Inflammatory macrophage (primary cell): ENCODE data around the gene BBS9.
A peak's percentile ranks its signal among the peaks of the same experiment; 100 is the strongest.

Experiments used
- DNase-seq, 2 donors: peaks; one replicate each; pipeline ENCODE4 v3.0.0-alpha.2; 2020 to 2022

Gene BBS9

DNA sequence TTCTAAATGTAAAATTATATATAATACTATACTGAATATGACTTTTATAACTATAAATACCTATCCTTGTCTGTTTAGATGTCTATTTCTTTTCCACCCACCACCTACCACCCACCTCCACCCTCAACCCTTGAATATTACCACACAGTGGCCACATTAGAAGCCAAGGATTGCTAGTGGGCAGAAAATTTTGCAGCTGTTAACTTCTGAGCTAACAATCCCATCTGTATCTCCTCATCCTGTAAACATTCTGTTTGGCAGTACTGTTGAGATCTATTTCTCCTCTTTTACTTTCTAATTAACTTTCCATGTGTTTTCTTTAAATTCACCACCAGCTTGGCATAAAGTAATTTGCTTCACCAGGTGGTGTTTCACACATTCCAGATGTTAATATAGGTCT lies 494.9 kb downstream of the BBS9 start:
- DNase-seq: no peak

DNA sequence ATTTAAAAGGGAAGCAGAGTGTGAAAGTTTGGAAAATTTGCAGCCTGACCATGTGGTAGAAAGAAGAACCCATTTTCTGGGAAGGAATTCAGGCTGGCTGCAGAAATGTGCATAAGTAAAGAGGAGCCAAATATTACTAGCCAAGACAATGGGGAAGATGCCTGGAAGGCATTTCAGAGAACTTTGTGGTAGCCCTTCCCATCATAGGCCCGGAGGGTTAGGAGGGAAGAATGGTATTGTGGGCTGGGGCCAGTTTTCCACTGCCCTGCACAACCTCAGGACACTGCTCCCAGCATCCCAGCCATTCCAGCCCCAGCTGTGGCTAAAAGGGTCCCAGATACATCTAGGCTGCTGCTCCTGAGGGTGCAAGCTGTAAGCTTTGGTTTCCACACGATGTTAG lies 497.5 kb downstream of the BBS9 start:
- DNase-seq: no peak

DNA sequence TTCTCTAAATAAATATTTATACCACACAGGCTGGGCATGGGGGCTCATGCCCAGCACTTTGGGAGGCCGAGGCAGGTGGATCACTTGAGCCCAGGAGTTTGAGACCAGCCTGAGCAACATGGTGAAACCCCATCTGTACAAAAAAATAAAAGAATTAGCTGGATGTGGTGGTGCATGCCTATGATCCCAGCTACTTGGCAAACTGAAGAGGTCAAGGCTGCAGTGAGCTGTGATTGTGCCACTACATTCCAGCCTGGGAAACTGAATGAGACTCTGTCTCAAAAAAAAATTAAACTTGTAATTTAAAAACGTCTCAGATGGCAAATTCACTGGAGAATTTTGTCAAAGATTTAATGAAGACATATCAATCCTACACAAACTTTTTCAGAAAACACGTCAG lies 498.4 kb downstream of the BBS9 start:
- no peak for DNase-seq

GRCh38 chr7:33628894-33629293 lies 499.5 kb downstream of the BBS9 start:
- no peak for DNase-seq

DNA sequence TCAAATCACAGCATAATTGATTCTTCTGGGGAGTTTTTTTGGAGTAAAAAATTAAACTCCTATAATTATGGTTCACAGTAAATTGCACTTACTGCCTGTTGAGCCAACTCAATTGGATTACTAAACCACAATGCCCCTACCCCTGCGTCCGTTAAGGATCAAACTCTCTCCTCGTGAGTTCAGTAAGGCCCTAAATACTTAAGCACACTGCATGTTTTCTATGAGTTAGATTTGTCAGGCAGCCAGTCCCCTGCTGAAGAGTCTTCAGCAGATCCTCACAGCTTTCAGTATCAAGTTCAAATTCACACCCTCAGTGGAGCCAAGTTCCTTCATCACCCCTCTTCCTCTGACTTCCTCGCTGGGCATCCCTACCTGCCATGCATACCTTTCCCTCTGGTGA lies 501.0 kb downstream of the BBS9 start:
- DNase-seq: no peak

- DNase-seq: no peak
Measured at GRCh38 chr7:33632322-33632721, 503.0 kb downstream of the BBS9 start.

DNA sequence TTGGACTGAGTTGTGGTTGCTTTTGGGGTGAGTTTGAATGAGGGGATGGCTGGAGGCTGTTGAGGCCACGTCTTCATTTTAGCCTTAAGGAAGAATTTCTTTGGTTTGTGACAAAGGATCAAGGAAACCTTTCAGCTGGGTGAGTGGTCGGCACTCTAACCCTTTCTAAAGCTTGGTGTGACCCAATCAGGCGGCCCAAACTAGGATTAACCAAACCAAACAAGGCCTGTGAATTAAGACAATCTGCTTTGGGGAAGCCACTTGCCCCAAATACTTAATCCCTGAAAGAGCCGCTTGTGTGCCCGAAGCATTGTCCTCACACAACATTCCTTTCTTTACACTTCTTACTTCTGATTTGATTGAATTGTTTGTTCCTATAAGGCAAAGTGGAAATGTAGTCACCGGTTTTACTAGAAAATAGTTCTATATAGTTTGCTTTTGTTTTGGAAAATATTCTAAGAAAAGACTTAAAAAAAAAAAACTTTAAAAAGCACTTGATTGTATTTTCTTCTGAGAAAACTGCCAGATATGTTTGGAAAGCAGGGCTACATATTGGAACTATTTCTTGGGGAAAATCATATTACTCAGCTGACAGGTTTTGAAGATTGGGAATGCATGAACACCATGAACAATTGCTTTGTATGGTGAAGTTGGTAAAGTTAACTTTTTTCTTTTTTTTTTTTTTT lies 503.6 kb downstream of the BBS9 start:
- DNase-seq: no peak

- no peak for DNase-seq
Measured at GRCh38 chr7:33634606-33635005, 505.2 kb downstream of the BBS9 start.

DNA sequence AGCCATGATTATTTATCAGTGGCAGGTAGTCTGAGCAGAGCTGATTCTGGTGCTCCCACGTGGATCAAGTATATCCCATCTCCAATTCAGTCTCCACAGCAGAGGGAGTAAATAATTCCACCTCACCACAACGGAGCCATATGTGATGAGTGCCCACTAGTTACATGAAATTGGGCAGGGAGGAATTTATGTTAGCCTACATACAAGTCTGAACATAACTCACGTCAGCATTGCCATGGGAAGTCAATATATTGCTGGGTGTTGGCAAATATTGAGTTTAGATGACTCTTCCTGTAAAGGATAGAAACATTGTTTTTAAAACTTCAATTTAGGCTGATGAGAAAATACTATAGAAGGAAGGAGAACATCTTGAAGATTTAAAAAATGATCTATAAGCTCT lies 507.0 kb downstream of the BBS9 start:
- no peak for DNase-seq

GRCh38 chr7:33639552-33640197 lies 510.3 kb downstream of the BBS9 start:
- DNase-seq: peak; percentile 9 to 23

DNA sequence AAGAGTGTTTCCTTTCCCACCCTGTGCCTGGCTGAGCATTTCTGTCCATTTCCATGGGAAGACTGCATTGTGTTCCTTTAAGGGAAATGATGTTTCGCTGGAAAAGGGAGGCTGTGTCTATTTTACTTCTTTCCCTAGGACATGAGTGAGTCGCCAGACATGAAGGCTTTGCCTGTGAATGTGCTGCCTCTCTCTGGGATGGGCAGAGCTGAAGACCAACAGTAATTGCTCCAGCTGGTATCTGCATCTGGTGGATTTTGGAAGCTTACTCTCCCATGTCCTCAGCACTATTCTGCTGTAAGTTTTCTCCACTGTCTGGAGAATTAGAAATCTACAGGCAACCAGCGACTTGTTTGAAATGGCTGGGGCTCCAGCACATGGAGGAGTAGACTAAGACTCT lies 511.4 kb downstream of the BBS9 start:
- DNase-seq: no peak

DNA sequence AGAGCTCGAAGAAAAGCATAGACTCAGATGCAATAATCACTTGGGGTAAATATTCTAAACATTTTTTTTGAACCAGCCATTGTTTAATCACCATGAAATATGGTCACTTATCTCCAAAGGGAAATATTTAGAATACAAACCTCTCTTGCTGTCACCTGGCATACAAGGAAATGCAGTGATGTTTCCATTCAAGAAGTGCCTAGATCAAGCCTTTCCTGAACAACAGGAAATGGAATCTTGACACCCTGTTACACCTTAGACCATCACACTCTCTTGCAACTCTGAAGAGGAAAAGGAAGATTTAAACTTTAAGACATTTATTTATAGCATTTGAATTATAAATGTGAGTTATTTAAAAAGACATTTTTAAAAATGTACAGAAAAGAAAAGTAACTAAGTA lies 512.9 kb downstream of the BBS9 start:
- no peak for DNase-seq

- no peak for DNase-seq
Measured at GRCh38 chr7:33643530-33643929, 514.2 kb downstream of the BBS9 start.

GRCh38 chr7:33644489-33644888 lies 515.1 kb downstream of the BBS9 start:
- DNase-seq: no peak

- DNase-seq: no peak
Measured at GRCh38 chr7:33645104-33645503, 515.7 kb downstream of the BBS9 start.

DNA sequence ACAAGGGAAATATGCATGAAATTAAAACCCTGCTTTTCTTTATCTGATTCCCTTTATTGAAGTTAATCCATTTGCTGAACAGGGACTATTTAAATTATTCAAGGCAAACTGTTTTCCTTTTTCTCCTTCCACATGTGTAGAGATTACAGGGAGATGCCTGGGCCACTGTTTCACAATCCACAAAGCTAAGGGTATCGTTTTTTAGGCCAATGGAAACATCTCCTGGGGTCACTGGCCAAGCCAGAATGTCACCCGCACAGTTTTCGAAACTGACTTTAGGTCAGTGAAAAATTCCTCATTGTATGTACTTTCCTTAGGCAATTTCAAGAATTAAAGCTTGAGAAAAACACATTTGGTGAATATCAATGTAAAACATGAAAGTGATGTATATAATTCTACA lies 516.8 kb downstream of the BBS9 start:
- no peak for DNase-seq

- no peak for DNase-seq
Measured at GRCh38 chr7:33646891-33647391, 517.6 kb downstream of the BBS9 start.

DNA sequence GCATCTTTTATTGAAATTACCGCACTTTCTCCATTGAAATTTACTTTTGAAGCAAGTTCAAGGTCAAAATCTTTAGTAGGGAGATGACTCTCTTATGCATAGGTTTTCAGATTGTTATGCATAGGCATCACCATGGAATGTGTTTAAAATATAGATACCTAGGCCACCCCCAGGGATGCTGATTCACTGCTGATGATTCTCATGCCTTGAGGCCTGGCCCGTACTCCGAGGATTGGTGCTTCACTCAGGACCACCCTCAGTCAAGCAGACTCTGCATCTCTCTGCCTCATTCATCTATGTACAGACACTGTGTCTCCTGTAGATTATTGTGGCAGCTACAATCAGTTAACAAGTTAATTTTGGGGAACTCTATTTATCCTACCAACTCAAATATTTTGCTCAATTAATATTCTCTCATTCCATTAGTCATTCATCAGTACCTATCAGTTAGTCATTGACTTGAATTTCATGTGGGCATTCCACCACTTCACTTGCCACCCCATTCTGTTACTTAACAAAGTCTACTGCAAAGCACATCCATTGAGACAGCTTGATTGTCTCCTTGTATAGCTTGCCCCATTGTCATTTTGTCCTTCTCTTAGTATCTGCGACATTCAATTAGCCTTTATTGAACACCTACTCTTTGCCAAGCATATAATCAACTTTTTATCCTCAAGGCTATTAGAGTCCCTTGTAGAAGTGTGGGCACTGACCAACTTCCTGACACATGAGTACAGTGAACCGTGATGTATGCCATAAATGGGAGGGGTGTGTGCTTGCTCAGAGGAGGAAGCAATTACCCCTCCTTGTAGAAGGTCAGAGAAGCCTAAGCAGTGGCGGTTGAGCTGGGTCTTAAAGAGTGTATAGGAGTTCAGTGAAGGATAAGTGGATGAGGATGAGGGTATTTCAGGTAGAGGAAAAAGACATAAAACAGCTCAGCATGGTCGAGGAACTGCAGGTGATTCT lies 520.4 kb downstream of the BBS9 start:
- no peak for DNase-seq

DNA sequence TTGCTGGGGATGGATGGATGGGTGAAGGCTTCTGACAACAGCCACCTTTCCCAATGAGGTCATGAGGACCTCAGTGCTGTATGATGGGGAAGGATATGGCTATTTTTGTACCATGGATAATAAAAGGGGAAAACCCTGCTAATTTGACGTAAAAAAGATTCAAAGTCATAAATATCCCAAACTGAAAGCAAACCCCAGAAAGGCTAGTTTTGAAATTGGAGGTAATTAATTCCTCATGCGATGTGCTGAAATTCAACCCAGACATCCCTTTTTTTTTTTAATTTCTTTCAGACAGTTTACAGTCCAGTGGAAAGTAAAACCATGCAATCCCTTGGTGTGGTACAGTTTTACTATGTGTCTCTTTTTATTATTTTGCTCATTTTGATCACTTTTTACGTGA lies 521.5 kb downstream of the BBS9 start:
- DNase-seq: no peak

- DNase-seq: no peak
Measured at GRCh38 chr7:33651998-33652515, 522.7 kb downstream of the BBS9 start.

- DNase-seq: peak in 1 of 2 donors; percentile 9
Measured at GRCh38 chr7:33654676-33655075, 525.3 kb downstream of the BBS9 start.
